HEK293 (cell line): ENCODE results near the gene CACYBP.

Experiments
- CTCF ChIA-PET: fragments of 350-600 bp; formaldehyde crosslinking; extraction: SDS; loops from one replicate; lab custom pipeline; 2021; ENCODE audit warnings: antibody characterized with exemption; lab: Yijun Ruan, JAX
- POLR2A ChIA-PET: fragments of 300-600 bp; formaldehyde crosslinking; extraction: SDS; loops from one replicate; lab custom pipeline; 2020; ENCODE audit warnings: antibody characterized with exemption, inconsistent platforms; lab: Yijun Ruan, JAX
- H3K27ac ChIP-seq: fragments of 200-500 bp; sonication (Bioruptor generic); 2 replicates; pipeline ENCODE4 v1.5.1; 2014; ENCODE audit warnings: low read depth, low read length, control low read depth, inconsistent platforms; ENCODE audit errors: extremely low read depth
- H3K36me3 ChIP-seq, 2 experiments: fragments of 200-500 bp in 1 of 2; sonication (Bioruptor generic) in 1 of 2; 1 replicate in 1 of 2; 2 replicates in 1 of 2; pipeline ENCODE4 v1.5.1; 2014 to 2017; ENCODE audit warnings: inconsistent platforms in 2 of 2, low read length in 2 of 2; ENCODE audit not compliant: control insufficient read depth in 2 of 2, insufficient read depth in 1 of 2
- H3K4me1 ChIP-seq: fragments of 200-500 bp; sonication (Bioruptor generic); 2 replicates; pipeline ENCODE4 v1.5.1; 2014; ENCODE audit warnings: mild to moderate bottlenecking, low read length, inconsistent platforms; ENCODE audit not compliant: control insufficient read depth, insufficient read depth
- H3K4me3 ChIP-seq: 2 replicates; pipeline ENCODE4 v1.5.1; 2011; ENCODE audit warnings: low read depth, mild to moderate bottlenecking, control low read depth, low read length, moderate library complexity
- H3K9me3 ChIP-seq: fragments of 200-500 bp; sonication (Bioruptor generic); 2 replicates; pipeline ENCODE4 v1.5.1; 2014; ENCODE audit warnings: low read depth, low read length, inconsistent platforms; ENCODE audit not compliant: control insufficient read depth, insufficient read depth
- KLF17 ChIP-seq: fragments of 450-650 bp; formaldehyde crosslinking; IDR thresholded peaks from 2 replicates; pipeline ENCODE4 v1.5.1; 2016; ENCODE audit warnings: missing biosample characterization, missing genetic modification characterization
- PBX3 ChIP-seq: sonication (generic); formaldehyde crosslinking; IDR thresholded peaks from 2 replicates; pipeline ENCODE4 v1.8.1; 2022; ENCODE audit warnings: mild to moderate bottlenecking, moderate library complexity, missing genetic modification reagents
- PRDM10 ChIP-seq: fragments of 450-650 bp; formaldehyde crosslinking; IDR thresholded peaks from 2 replicates; pipeline ENCODE4 v1.5.1; 2016; ENCODE audit warnings: missing biosample characterization, missing genetic modification characterization
- ZBTB1 ChIP-seq: fragments of 450-650 bp; formaldehyde crosslinking; IDR thresholded peaks from 2 replicates; pipeline ENCODE4 v1.5.1; 2016; ENCODE audit warnings: missing biosample characterization, missing genetic modification characterization
- ZBTB10 ChIP-seq: fragments of 450-650 bp; formaldehyde crosslinking; IDR thresholded peaks from 2 replicates; pipeline ENCODE4 v1.5.1; 2016; ENCODE audit warnings: missing biosample characterization, missing genetic modification characterization
- ZBTB26 ChIP-seq: fragments of 450-650 bp; formaldehyde crosslinking; optimal IDR thresholded peaks from 2 replicates; pipeline ENCODE3; 2016; ENCODE audit warnings: missing biosample characterization, mild to moderate bottlenecking, missing genetic modification characterization
- ZEB2 ChIP-seq: fragments of 450-650 bp; formaldehyde crosslinking; IDR thresholded peaks from 2 replicates; pipeline ENCODE4 v1.5.1; 2016; ENCODE audit warnings: missing biosample characterization, missing genetic modification characterization
- ZFHX2 ChIP-seq: fragments of 450-650 bp; formaldehyde crosslinking; conservative IDR thresholded peaks from 2 replicates; pipeline ENCODE4 v1.5.1; 2016; ENCODE audit warnings: missing biosample characterization, missing genetic modification characterization
- ZFP37 ChIP-seq: fragments of 450-650 bp; formaldehyde crosslinking; IDR thresholded peaks from 2 replicates; pipeline ENCODE4 v1.5.1; 2016; ENCODE audit warnings: missing biosample characterization, missing genetic modification characterization
- ZIC2 ChIP-seq: fragments of 450-650 bp; formaldehyde crosslinking; IDR thresholded peaks from 2 replicates; pipeline ENCODE4 v1.5.1; 2016; ENCODE audit warnings: missing biosample characterization, missing genetic modification characterization
- ZNF121 ChIP-seq: fragments of 450-650 bp; formaldehyde crosslinking; IDR thresholded peaks from 2 replicates; pipeline ENCODE4 v1.5.1; 2016; ENCODE audit warnings: missing biosample characterization, missing genetic modification characterization
- ZNF2 ChIP-seq: fragments of 450-650 bp; formaldehyde crosslinking; IDR thresholded peaks from 2 replicates; pipeline ENCODE4 v1.5.1; 2016; ENCODE audit warnings: missing biosample characterization, missing genetic modification characterization
- ZNF24 ChIP-seq: fragments of 450-650 bp; formaldehyde crosslinking; IDR thresholded peaks from 2 replicates; pipeline ENCODE4 v1.5.1; 2016; ENCODE audit warnings: missing biosample characterization, missing genetic modification characterization
- ZNF280C ChIP-seq: fragments of 450-650 bp; formaldehyde crosslinking; IDR thresholded peaks from 2 replicates; pipeline ENCODE4 v1.5.1; 2016; ENCODE audit warnings: missing biosample characterization, missing genetic modification characterization
- ZNF324 ChIP-seq: fragments of 450-650 bp; formaldehyde crosslinking; IDR thresholded peaks from 2 replicates; pipeline ENCODE4 v1.5.1; 2016; ENCODE audit warnings: missing biosample characterization, missing genetic modification characterization
- ZNF341 ChIP-seq: fragments of 450-650 bp; formaldehyde crosslinking; IDR thresholded peaks from 2 replicates; pipeline ENCODE4; 2016; ENCODE audit warnings: low read depth, missing biosample characterization, missing genetic modification characterization
- ZNF37A ChIP-seq: fragments of 450-650 bp; IDR thresholded peaks from 2 replicates; pipeline ENCODE4 v1.5.1; 2018; ENCODE audit warnings: missing biosample characterization, missing genetic modification characterization
- ZNF548 ChIP-seq: fragments of 450-650 bp; formaldehyde crosslinking; IDR thresholded peaks from 2 replicates; pipeline ENCODE4 v1.5.1; 2016; ENCODE audit warnings: missing biosample characterization, missing genetic modification characterization
- ZNF561 ChIP-seq: fragments of 450-650 bp; IDR thresholded peaks from 2 replicates; pipeline ENCODE4 v1.5.1; 2018; ENCODE audit warnings: missing biosample characterization, missing genetic modification characterization, borderline replicate concordance
- ZNF830 ChIP-seq: fragments of 450-650 bp; IDR thresholded peaks from 2 replicates; pipeline ENCODE4 v1.5.0; 2018; ENCODE audit warnings: missing biosample characterization, missing genetic modification characterization, low read depth, mild to moderate bottlenecking, moderate library complexity
- ZSCAN5A ChIP-seq: fragments of 450-650 bp; formaldehyde crosslinking; IDR thresholded peaks from 2 replicates; pipeline ENCODE4 v1.5.1; 2016; ENCODE audit warnings: missing biosample characterization, missing genetic modification characterization

CACYBP gene

GRCh38 chr1:174999936-175000696 is at the start of gene CACYBP:
Gene CACYBP, plus strand, starts transcription at chr1:174999947. Its CDS starts 234 bp downstream, at chr1:175000181.
- ChIA-PET POLR2A (interaction anchor here (0.6 to 3.3 kb wide), 11 partner anchors 14 to 1522 kb away, joined by 3 to 58 read pairs (median 6); partner anchors contain the start of gene MRPS14), CTCF (interaction anchor here (0.6 to 2.0 kb wide), 7 partner anchors 12 to 1225 kb away, joined by 3 to 13 read pairs (median 4); no protein-coding TSS in a partner anchor)
- H3K36me3 ChIP-seq, result peaks cover 0 to 18% of the 10 kb centered on the region in 2 experiments; a peak in 1 of 3 replicates
- H3K4me1 ChIP-seq, result no peaks in the 10 kb centered on the region
- H3K9me3 ChIP-seq, result no peaks in the 10 kb centered on the region
- H3K4me3 ChIP-seq, result peak within 1 kb of the TSS; percentile 88
- H3K27ac ChIP-seq, result peak within 1 kb of the TSS; percentile 92
- TF ChIP-seq ZEB2 (tag by site-specific recombination), result peak; percentile 14
- 0 out of 2 replicates have a peak, but pooled peaks have one; percentile 30 for TF ChIP-seq ZBTB10 (tag by site-specific recombination)
- 0 out of 2 replicates have a peak, but pooled peaks have one; percentile 22 for TF ChIP-seq ZNF24 (tag by site-specific recombination)
- peak; percentile 95 for TF ChIP-seq ZBTB26 (tag by site-specific recombination)
- TF ChIP-seq ZNF280C (tag by site-specific recombination), result no peak
- TF ChIP-seq ZNF341 (tag by site-specific recombination), result peak; percentile 53; the same call in 1 of the 2 replicates
- TF ChIP-seq ZSCAN5A (tag by site-specific recombination), result peak; percentile 85
- peak; percentile 62; the same call in 1 of the 2 replicates for TF ChIP-seq KLF17 (tag by site-specific recombination)
- TF ChIP-seq PRDM10 (tag by site-specific recombination), result peak; percentile 60
- peak; percentile 94 for TF ChIP-seq ZFHX2 (tag by site-specific recombination)
- TF ChIP-seq ZFP37, result peak; percentile 73
- peak; percentile 67; the same call in 1 of the 2 replicates for TF ChIP-seq ZNF561 (tag by site-specific recombination)
- TF ChIP-seq ZBTB1 (tag by site-specific recombination), result peak; percentile 44; the same call in 1 of the 2 replicates
- TF ChIP-seq ZIC2, result peak; percentile 93
- no peak for TF ChIP-seq ZNF830 (tag by site-specific recombination)
- peak; percentile 75 for TF ChIP-seq PBX3 (CRISPR knock-in tag)
- TF ChIP-seq ZNF2 (tag by site-specific recombination), result peak; percentile 60
- 0 out of 2 replicates have a peak, but pooled peaks have one; percentile 29 for TF ChIP-seq ZNF121 (tag by site-specific recombination)
- TF ChIP-seq ZNF548, result peak; percentile 71; the same call in 1 of the 2 replicates
- peak; percentile 19; the same call in 1 of the 2 replicates for TF ChIP-seq ZNF324
- no peak for TF ChIP-seq ZNF37A (tag by site-specific recombination)
